Lower lobe of right lung (tissue), 2 donors: ENCODE results near the gene NRIP2. TPM values are rescaled to one million over a fixed set of nuclear protein-coding genes. Genes with fewer than 3 reads are reported as not detected.

Source experiments
- ATAC-seq, 2 donors: fragments of 200-7000 bp; cut with Tn5 transposase; one replicate each; pipeline ENCODE4 v1.9.1; 2020 to 2022; ENCODE audit warnings: mild to moderate bottlenecking in 2 of 2, moderate library complexity in 2 of 2
- DNase-seq: peaks from one replicate; pipeline ENCODE4 v3.0.0-alpha.2; 2020
- H3K27ac ChIP-seq: fragments of 200-600 bp; one replicate; pipeline ENCODE4 v1.8.0; 2022
- H3K27me3 ChIP-seq: fragments of 200-600 bp; one replicate; pipeline ENCODE4 v1.8.0; 2022; ENCODE audit warnings: low read depth
- H3K36me3 ChIP-seq: fragments of 200-600 bp; one replicate; pipeline ENCODE4 v1.8.0; 2022; ENCODE audit warnings: mild to moderate bottlenecking
- H3K4me1 ChIP-seq: fragments of 200-600 bp; one replicate; pipeline ENCODE4 v1.8.0; 2022
- H3K4me3 ChIP-seq: fragments of 200-600 bp; one replicate; pipeline ENCODE4 v1.8.0; 2022; ENCODE audit warnings: mild to moderate bottlenecking
- H3K9me3 ChIP-seq: fragments of 200-600 bp; one replicate; pipeline ENCODE4 v1.8.0; 2022
- CTCF ChIP-seq: fragments of 200-600 bp; IDR thresholded peaks from one replicate; pipeline ENCODE4 v1.8.0; 2022; ENCODE audit warnings: antibody characterized with exemption, mild to moderate bottlenecking
- intact Hi-C: fragments of 100-400 bp; cut with DNase I; formaldehyde crosslinking; loops from one replicate; pipeline ENCODE4 v1.11.0; 2022
- total RNA-seq: library from RNA; stranded (reverse); fragmentation: NEBNext Ultra II Directional; extraction: Animal tissue kit (Norgen Biotek cat#: 25700); gene quantifications from one replicate; pipeline ENCODE4 v1.2.1, GENCODE V29; 2021
- donor health status: DM: no; HTN: yes; CAD: no; lungs with severe emphysema.

The NRIP2 gene
- total RNA-seq, 1 donor from 2014 or later = 0.77 TPM

DNA sequence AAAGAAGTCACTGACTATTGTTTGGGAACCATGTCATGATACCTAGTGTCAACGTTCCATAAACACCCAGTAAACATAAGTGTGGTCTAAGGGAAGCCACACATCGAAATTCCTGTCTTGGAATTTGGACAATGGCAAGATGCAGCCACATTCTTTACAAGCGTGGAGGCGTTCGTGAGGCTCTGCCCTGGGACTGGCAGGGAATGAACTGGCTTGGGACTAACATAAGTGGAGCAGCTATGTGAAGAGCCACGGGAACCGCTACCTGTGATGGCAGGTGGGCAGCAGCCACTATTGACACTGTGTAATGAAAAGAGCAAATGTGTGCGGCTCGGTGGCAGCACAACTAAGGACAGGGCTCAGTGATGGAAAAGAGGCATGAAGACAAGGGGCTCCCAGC, 10.0 kb upstream of the NRIP2 start:
- Histone ChIP-seq H3K36me3 (peaks cover 18% of the 10 kb centered on the region), H3K27me3 (no peaks in the 10 kb centered on the region), H3K27ac (no peak overlapping the region), H3K4me3 (no peak overlapping the region), H3K9me3 (no peaks in the 10 kb centered on the region), H3K4me1 (no peaks in the 10 kb centered on the region)
- intact Hi-C loops = no loop called here
- ATAC-seq (no peak), DNase-seq (no peak)
- TF ChIP-seq CTCF = no peak

- Histone ChIP-seq H3K27me3 (no peaks in the 10 kb centered on the region), H3K4me1 (no peaks in the 10 kb centered on the region), H3K27ac (no peak overlapping the region), H3K4me3 (no peak overlapping the region), H3K9me3 (no peaks in the 10 kb centered on the region), H3K36me3 (peaks cover 31% of the 10 kb centered on the region)
- no peak for TF ChIP-seq CTCF
- DNase-seq = no peak
- intact Hi-C loops = no loop called here
- ATAC-seq = no peak
Measured at GRCh38 chr12:2842948-2843347, 8.1 kb upstream of the NRIP2 start.

- no peaks in the 10 kb centered on the region for H3K9me3 ChIP-seq
- intact Hi-C loops = no loop called here
- DNase-seq (no peak), ATAC-seq (no peak)
- no peak overlapping the region for H3K4me3 ChIP-seq
- H3K36me3 ChIP-seq = peaks cover 27% of the 10 kb centered on the region
- no peaks in the 10 kb centered on the region for H3K27me3 ChIP-seq
- H3K27ac ChIP-seq = no peak overlapping the region
- no peak for TF ChIP-seq CTCF
- H3K4me1 ChIP-seq = no peaks in the 10 kb centered on the region
Measured at GRCh38 chr12:2841056-2841650, 6.3 kb upstream of the NRIP2 start.

DNA sequence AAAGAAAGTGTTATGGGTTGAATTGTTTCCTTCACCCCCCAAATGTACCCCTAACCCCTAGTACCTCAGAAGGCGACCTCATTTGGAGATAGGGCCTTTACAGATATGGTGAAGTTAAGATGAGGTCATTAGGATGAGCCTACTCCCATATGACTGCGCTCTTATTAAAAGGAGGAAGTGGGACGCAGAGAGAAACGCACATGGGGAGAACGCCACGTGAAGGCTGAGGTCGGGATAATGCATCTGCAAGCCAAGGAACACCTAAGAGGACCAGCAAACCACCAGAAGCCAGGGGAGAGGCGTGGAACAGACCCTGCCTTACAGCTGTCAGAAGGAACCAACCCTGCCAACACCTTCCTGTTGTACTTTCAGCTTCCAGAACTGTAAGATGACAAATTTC, 1.7 kb upstream of the NRIP2 start:
- TF ChIP-seq CTCF = no peak
- Histone ChIP-seq H3K27ac (no peak overlapping the region), H3K4me1 (peaks cover 7% of the 10 kb centered on the region), H3K27me3 (no peaks in the 10 kb centered on the region), H3K9me3 (no peaks in the 10 kb centered on the region), H3K36me3 (peaks cover 13% of the 10 kb centered on the region), H3K4me3 (no peak overlapping the region)
- no peak for DNase-seq
- no peak for ATAC-seq
- intact Hi-C loops = no loop called here

- peaks cover 18% of the 10 kb centered on the region for H3K36me3 ChIP-seq
- DNase-seq (no peak), ATAC-seq (no peak)
- no peaks in the 10 kb centered on the region for H3K27me3 ChIP-seq
- TF ChIP-seq CTCF = no peak
- no peak overlapping the region for H3K4me3 ChIP-seq
- intact Hi-C loops = no loop called here
- peaks cover 7% of the 10 kb centered on the region for H3K4me1 ChIP-seq
- H3K27ac ChIP-seq = no peak overlapping the region
- no peaks in the 10 kb centered on the region for H3K9me3 ChIP-seq
Measured at GRCh38 chr12:2835691-2836403, 1.0 kb upstream of the NRIP2 start.
